LHCN-M2 (cell line): ENCODE measurements around the gene KLF1. TPM values are rescaled to one million over a fixed set of nuclear protein-coding genes. Genes with fewer than 3 reads are reported as not detected.

Source experiments
- DNase-seq: peaks from one replicate; pipeline ENCODE4 v3.0.0-alpha.2; 2012; ENCODE audit warnings: low read depth
- total RNA-seq: library from RNA; depleted of rRNA; stranded (reverse); fragments of >200 nt; gene quantifications from 2 replicates; pipeline ENCODE4 v1.2.3, GENCODE V29; 2014; rRNA removed

The KLF1 gene
- total RNA-seq, 1 experiment from 2014 or later: not detected

DNA sequence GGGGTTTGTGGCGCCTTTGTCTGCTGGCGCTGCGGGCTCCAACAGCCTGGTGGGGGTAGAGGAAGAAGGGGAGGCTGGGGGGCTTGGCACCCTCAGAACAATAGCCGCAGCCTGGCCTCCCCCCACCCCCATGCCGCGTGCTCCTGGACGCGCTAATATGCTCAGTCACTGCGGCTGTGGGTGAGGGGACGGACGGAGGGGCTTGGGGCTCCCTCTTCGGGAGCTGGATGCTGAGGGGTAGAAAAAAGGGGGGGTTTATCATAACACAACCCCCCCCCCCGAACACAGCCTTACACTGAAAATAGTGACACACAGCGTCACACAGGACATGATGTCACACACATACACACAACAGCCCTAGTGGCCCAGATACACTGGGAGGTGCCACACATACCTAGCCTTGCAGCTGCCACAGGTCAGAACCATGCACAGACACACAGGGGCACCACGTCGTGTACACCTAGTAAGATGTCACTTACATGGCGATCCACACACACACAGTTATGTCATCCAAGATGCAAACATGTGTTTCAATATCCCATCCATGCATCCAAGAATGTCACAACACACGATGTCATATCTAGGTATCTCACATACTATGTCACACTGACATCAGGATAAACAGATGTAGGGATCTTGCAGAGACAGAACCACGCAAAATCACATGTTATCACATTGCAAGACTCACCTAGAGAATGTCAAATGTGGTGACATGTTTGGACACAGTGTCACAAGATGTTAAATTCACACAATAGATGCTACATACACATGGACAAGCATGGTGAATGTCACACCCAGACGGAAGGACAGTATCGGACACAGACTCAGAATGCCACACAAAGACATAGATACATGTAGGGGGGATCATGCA is 47.9 kb downstream of the KLF1 start:
- DNase-seq: no peak

DNA sequence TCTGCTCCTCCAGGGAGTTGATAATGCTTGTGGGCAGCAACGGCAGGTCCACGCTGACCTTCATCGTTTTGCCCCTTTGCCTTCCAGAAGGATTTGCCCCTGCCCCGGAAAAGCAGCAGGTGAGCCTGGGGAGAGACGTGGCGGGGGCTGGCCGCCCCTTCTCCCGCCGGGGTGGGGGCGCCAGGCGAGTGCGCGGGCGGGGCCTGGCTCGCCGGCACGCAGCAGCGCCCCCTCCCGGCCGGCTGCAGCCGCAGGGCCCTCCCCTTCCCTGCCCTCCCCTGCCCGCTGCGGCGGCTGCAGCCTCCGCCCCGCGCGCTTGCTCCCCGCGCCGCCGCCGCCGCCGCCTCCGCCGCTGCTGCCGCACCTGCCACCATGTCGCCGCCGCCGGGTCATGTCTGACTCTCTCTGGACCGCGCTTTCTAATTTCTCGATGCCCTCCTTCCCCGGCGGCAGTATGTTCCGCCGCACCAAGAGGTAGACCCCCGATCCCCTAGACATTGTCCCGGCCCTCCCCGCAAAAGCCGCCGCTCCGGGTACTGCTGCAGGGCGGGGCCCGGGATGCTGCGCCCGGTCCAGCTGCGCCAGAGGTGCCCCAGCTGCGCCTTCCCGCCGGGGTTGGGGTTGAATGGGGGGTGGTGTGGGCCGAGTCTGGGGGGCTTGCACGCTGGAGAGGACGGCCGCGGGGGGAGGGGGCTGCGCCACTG is 48.7 kb downstream of the KLF1 start, which contains the start of gene MAST1:
Gene MAST1, plus strand, starts transcription at position 334 of the 704 bp plus-strand sequence. Its CDS starts 58 bp downstream, at position 392.
- no peak for DNase-seq

DNA sequence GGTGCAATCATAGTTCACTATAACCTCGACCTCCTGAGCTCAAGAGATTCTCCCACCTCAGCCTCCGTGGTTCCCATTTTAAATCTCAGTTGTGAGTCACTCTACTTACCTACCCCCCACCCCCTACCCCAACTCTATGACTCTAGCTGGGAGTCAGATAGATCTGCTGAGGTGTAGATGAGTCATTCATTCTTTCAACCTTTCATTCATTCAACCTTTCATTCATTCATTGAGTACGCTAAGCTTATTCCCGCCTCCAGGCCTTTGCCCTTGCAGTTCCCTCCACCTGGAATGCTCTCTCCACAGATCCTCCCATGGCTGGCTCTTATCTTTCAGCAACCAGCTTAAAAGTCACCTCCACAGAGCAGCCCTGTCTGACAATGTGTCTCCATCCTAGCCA is 49.8 kb downstream of the KLF1 start:
- DNase-seq: no peak

DNA sequence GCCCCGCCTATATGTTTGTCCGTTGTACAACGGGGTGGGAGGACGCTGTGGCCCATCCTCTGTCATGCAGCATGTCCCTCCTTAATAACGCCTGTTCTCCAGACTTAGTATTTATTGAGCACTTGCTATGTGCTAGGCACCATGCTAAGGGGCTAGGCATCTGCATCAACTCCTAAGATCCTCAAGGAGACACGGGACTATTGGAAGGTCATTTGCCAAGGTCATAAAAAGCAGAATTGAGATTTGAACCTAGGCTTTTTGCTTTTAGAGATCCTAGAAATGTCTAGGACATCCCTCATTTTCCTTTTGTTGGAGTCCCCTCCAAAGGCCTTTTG is 50.5 kb downstream of the KLF1 start:
- DNase-seq: no peak

DNA sequence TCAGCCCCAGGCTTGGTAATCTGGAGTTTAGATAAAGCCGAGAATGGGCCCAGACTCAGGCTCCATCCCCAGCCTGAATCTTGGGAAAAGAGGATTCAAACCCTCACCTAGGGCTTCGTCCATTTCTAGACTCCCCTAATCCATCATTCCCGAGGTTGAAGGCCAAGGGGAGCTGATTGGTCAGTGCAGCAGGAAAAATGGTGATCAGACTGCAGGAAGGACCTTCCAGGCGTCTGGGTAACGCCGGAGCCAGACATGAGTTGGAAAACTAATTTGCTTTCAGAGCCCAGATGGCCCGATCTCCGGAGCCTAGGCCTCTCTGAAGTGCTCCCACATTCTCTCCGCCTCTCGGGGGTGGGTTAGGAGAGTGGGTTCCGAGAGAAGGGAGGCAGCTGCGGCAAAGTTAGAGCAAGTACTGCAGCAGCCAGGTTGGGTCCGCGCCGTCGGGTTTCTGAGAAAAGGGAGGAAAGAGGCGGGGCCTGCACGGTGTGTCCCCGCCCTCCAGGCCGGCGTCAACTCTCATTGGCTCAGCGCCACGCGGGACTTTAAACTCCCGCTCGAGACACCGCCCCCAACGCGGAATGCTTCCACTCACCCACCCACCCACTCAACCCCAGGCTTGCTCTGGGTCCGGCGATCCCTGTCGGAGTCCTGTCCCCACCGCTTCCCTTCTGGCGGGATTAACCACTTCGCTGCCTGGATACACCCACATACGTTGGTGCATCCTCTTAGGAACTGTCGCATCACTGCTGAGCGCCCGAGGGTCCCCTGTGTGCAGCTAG is 51.8 kb downstream of the KLF1 start:
- no peak for DNase-seq

DNA sequence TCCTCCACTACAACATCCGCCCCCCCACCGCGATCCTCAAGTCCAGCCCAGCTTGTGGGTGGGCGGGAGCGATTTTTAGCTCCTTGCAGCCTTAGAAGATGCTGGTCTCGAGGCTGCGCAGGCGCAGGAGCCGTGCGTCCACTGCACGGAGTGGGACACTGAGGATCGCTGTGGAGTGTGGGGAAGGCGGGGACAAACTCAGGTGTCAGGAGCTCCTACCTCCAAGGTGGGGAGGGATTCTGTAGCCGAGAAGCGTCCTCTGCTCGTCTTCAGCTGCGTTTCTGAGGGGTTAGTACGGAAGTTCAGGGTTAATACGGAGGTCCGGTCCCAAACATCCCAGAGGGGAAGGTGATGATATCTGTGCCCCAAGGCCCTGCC is 52.4 kb downstream of the KLF1 start, which contains the start of gene RTBDN:
Gene RTBDN, minus strand, starts transcription at position 14 of the 378 bp plus-strand sequence. CDS start 4,600 bp downstream, outside the sequence.
- DNase-seq: no peak

Other genes starting within 250 kb of the KLF1 start
- gene MAN2B1, start 220.5 kb downstream of the KLF1 start, total RNA-seq: 48.1 and 73.8 TPM in 2 replicates
- 9.1 and 10.0 TPM in 2 replicates for gene WDR83, start 220.4 kb downstream of the KLF1 start, total RNA-seq
- gene DHPS, start 205.3 kb downstream of the KLF1 start, total RNA-seq: 106 and 109 TPM in 2 replicates
- gene GNG14, start 199.2 kb downstream of the KLF1 start, total RNA-seq: not detected in 2 replicates
- gene FBXW9, start 190.6 kb downstream of the KLF1 start, total RNA-seq: 8.1 and 8.7 TPM in 2 replicates
- gene TNPO2, start 163.3 kb downstream of the KLF1 start, total RNA-seq: 41.0 and 56.0 TPM in 2 replicates
- gene TRIR, start 152.5 kb downstream of the KLF1 start, total RNA-seq: 372 and 446 TPM in 2 replicates
- gene GET3, start 149.7 kb downstream of the KLF1 start, total RNA-seq: 136 and 155 TPM in 2 replicates
- 0.45 and 0.98 TPM in 2 replicates for gene BEST2, start 135.4 kb downstream of the KLF1 start, total RNA-seq
- 15.2 and 20.3 TPM in 2 replicates for gene HOOK2, start 111.6 kb downstream of the KLF1 start, total RNA-seq
- gene JUNB, start 95.7 kb downstream of the KLF1 start, total RNA-seq: 76.8 and 91.4 TPM in 2 replicates
- 101 and 124 TPM in 2 replicates for gene PRDX2, start 85.4 kb downstream of the KLF1 start, total RNA-seq
- gene THSD8, start 85.1 kb downstream of the KLF1 start, total RNA-seq: not detected in 2 replicates
- gene RNASEH2A, start 80.6 kb downstream of the KLF1 start, total RNA-seq: 56.2 and 59.5 TPM in 2 replicates
- gene RTBDN, start 52.6 kb downstream of the KLF1 start, total RNA-seq: not detected in 2 replicates
- gene MAST1, start 48.7 kb downstream of the KLF1 start, total RNA-seq: 0.13 TPM in 1 of 2 replicates, not detected in the other
- gene DNASE2, start 5.8 kb downstream of the KLF1 start, total RNA-seq: 17.2 and 18.9 TPM in 2 replicates
- gene GCDH, start 4.0 kb upstream of the KLF1 start, total RNA-seq: 24.6 and 31.9 TPM in 2 replicates
- gene SYCE2, start 32.1 kb upstream of the KLF1 start, total RNA-seq: 0.17 TPM in 1 of 2 replicates, not detected in the other
- gene FARSA, start 46.5 kb upstream of the KLF1 start, total RNA-seq: 64.0 and 77.4 TPM in 2 replicates
- 1,263 and 1,378 TPM in 2 replicates for gene CALR, start 51.4 kb upstream of the KLF1 start, total RNA-seq
- gene RAD23A, start 58.7 kb upstream of the KLF1 start, total RNA-seq: 158 and 176 TPM in 2 replicates
- gene GADD45GIP1, start 70.0 kb upstream of the KLF1 start, total RNA-seq: 59.3 and 71.9 TPM in 2 replicates
- 0.06 TPM in 1 of 2 replicates, not detected in the other for gene DAND5, start 82.4 kb upstream of the KLF1 start, total RNA-seq
- 9.2 and 13.9 TPM in 2 replicates for gene NFIX, start 108.3 kb upstream of the KLF1 start, total RNA-seq
- not detected in 2 replicates for gene LYL1, start 215.7 kb upstream of the KLF1 start, total RNA-seq
- gene TRMT1, start 229.5 kb upstream of the KLF1 start, total RNA-seq: 39.6 and 40.0 TPM in 2 replicates
- gene NACC1, start 231.1 kb upstream of the KLF1 start, total RNA-seq: 84.1 and 86.1 TPM in 2 replicates